Astrocyte (in vitro differentiated cells and primary cell): ENCODE measurements around the gene WDR36.

Experiments used
- EZH2 ChIP-seq: IDR thresholded peaks from 2 replicates; pipeline ENCODE4 v1.6.1; 2012; ENCODE audit warnings: mild to moderate bottlenecking, low read length, inconsistent platforms; ENCODE audit not compliant: insufficient read depth
- TF ChIP-seq, protein P1 (sequence below): IDR thresholded peaks from 2 replicates; pipeline ENCODE4 v1.5.1; 2011; ENCODE audit warnings: low read depth, mild to moderate bottlenecking, inconsistent platforms, low read length, moderate library complexity; ENCODE audit not compliant: insufficient read depth

DNA sequence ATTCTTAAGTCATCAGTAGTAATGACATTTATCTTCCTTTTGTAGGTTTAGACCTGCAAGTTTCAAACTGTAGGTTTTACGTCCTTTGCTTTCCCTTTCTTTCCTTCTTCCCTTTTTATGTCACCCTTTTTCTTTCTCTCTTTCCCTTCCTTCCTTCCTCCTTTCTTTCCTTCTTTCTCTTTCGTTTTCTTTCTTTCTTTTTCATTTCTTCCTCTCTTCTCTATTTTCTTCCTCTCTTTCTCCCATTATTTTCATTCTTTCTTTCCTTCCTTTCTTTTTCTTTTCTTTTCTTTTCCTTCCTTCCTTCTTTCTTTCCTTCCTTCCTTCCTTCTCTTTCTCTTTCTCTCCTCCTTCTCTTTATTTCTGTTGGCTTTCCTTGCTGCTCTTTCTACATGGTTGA is 59.9 kb downstream of the WDR36 start:
- TF ChIP-seq, protein P1, sequence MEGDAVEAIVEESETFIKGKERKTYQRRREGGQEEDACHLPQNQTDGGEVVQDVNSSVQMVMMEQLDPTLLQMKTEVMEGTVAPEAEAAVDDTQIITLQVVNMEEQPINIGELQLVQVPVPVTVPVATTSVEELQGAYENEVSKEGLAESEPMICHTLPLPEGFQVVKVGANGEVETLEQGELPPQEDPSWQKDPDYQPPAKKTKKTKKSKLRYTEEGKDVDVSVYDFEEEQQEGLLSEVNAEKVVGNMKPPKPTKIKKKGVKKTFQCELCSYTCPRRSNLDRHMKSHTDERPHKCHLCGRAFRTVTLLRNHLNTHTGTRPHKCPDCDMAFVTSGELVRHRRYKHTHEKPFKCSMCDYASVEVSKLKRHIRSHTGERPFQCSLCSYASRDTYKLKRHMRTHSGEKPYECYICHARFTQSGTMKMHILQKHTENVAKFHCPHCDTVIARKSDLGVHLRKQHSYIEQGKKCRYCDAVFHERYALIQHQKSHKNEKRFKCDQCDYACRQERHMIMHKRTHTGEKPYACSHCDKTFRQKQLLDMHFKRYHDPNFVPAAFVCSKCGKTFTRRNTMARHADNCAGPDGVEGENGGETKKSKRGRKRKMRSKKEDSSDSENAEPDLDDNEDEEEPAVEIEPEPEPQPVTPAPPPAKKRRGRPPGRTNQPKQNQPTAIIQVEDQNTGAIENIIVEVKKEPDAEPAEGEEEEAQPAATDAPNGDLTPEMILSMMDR = no peak
- no peak for TF ChIP-seq EZH2
